SK-N-SH treated with all-trans-retinoic acid at 6 μM for 48 hours (cell line): ENCODE data around the gene NLRP9.

Experiments used
- ARNTL ChIP-seq: fragments of 450-650 bp; formaldehyde crosslinking; IDR thresholded peaks from 2 replicates; pipeline ENCODE4 v1.5.0; 2020; ENCODE audit warnings: low read depth, mild to moderate bottlenecking, moderate library complexity, borderline replicate concordance
- BACH2 ChIP-seq: fragments of 250-450 bp; sonication (Bioruptor Pico); IDR thresholded peaks from 2 replicates; pipeline ENCODE4 v1.9.0; 2021; ENCODE audit warnings: mild to moderate bottlenecking, borderline replicate concordance
- ESRRG ChIP-seq: fragments of 250-450 bp; sonication (Bioruptor Pico); IDR thresholded peaks from 2 replicates; pipeline ENCODE4 v1.6.1; 2021; ENCODE audit warnings: mild to moderate bottlenecking
- GLIS3 ChIP-seq: fragments of 250-450 bp; sonication (Bioruptor Pico); IDR thresholded peaks from 2 replicates; pipeline ENCODE4 v1.5.0; 2020; ENCODE audit warnings: mild to moderate bottlenecking, moderate library complexity
- ISL1 ChIP-seq: fragments of 250-450 bp; sonication (Bioruptor Pico); IDR thresholded peaks from 2 replicates; pipeline ENCODE4 v2.1.2; 2022; ENCODE audit warnings: mild to moderate bottlenecking, moderate library complexity
- PATZ1 ChIP-seq: fragments of 250-450 bp; sonication (Bioruptor Pico); IDR thresholded peaks from 2 replicates; pipeline ENCODE4 v1.8.0; 2020; ENCODE audit warnings: mild to moderate bottlenecking, moderate library complexity, borderline replicate concordance
- PPARA ChIP-seq: fragments of 250-450 bp; sonication (Bioruptor Pico); IDR thresholded peaks from 2 replicates; pipeline ENCODE4 v1.5.0; 2020; ENCODE audit warnings: mild to moderate bottlenecking, borderline replicate concordance
- RARB ChIP-seq: fragments of 250-450 bp; sonication (Bioruptor Pico); IDR thresholded peaks from 2 replicates; pipeline ENCODE4 v1.8.0; 2021; ENCODE audit warnings: mild to moderate bottlenecking, moderate library complexity
- SNAI2 ChIP-seq: fragments of 250-450 bp; sonication (Bioruptor Pico); IDR thresholded peaks from 2 replicates; pipeline ENCODE4 v1.5.0; 2020; ENCODE audit warnings: mild to moderate bottlenecking, moderate library complexity
- TCF4 ChIP-seq: fragments of 250-450 bp; sonication (Bioruptor Pico); IDR thresholded peaks from 2 replicates; pipeline ENCODE4 v1.8.0; 2021; ENCODE audit warnings: mild to moderate bottlenecking, moderate library complexity, borderline replicate concordance
- ZFP30 ChIP-seq: fragments of 450-650 bp; formaldehyde crosslinking; IDR thresholded peaks from 2 replicates; pipeline ENCODE4 v1.5.0; 2022; ENCODE audit warnings: mild to moderate bottlenecking, moderate library complexity
- ZNF70 ChIP-seq: fragments of 450-650 bp; formaldehyde crosslinking; IDR thresholded peaks from 2 replicates; pipeline ENCODE4 v1.5.0; 2020; ENCODE audit warnings: mild to moderate bottlenecking, moderate library complexity
- TF ChIP-seq, protein P1 (sequence below): fragments of 250-450 bp; sonication (Bioruptor Pico); IDR thresholded peaks from 2 replicates; pipeline ENCODE4 v1.8.0; 2021; ENCODE audit warnings: low read depth, mild to moderate bottlenecking, moderate library complexity, borderline replicate concordance
- TF ChIP-seq, protein P2 (sequence below): fragments of 250-450 bp; sonication (Bioruptor Pico); IDR thresholded peaks from 2 replicates; pipeline ENCODE4 v1.5.1; 2020; ENCODE audit warnings: low read depth, mild to moderate bottlenecking, moderate library complexity

- no peak for TF ChIP-seq TCF4
- TF ChIP-seq ZNF70 (CRISPR knock-in tag), result no peak
- no peak for TF ChIP-seq ZFP30 (CRISPR knock-in tag)
- no peak for TF ChIP-seq ISL1
- TF ChIP-seq PATZ1 (CRISPR knock-in tag), result no peak
- no peak for TF ChIP-seq GLIS3 (CRISPR knock-in tag)
- TF ChIP-seq, protein P1, sequence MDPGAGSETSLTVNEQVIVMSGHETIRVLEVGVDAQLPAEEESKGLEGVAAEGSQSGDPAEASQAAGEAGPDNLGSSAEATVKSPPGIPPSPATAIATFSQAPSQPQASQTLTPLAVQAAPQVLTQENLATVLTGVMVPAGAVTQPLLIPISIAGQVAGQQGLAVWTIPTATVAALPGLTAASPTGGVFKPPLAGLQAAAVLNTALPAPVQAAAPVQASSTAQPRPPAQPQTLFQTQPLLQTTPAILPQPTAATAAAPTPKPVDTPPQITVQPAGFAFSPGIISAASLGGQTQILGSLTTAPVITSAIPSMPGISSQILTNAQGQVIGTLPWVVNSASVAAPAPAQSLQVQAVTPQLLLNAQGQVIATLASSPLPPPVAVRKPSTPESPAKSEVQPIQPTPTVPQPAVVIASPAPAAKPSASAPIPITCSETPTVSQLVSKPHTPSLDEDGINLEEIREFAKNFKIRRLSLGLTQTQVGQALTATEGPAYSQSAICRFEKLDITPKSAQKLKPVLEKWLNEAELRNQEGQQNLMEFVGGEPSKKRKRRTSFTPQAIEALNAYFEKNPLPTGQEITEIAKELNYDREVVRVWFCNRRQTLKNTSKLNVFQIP (CRISPR knock-in tag), result no peak
- TF ChIP-seq, protein P2, sequence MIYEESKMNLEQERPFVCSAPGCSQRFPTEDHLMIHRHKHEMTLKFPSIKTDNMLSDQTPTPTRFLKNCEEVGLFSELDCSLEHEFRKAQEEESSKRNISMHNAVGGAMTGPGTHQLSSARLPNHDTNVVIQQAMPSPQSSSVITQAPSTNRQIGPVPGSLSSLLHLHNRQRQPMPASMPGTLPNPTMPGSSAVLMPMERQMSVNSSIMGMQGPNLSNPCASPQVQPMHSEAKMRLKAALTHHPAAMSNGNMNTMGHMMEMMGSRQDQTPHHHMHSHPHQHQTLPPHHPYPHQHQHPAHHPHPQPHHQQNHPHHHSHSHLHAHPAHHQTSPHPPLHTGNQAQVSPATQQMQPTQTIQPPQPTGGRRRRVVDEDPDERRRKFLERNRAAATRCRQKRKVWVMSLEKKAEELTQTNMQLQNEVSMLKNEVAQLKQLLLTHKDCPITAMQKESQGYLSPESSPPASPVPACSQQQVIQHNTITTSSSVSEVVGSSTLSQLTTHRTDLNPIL, result no peak
- TF ChIP-seq BACH2 (CRISPR knock-in tag), result no peak
- no peak for TF ChIP-seq SNAI2
- no peak for TF ChIP-seq RARB (CRISPR knock-in tag)
- TF ChIP-seq PPARA, result no peak
- no peak for TF ChIP-seq ESRRG
- no peak for TF ChIP-seq ARNTL
Observed at GRCh38 chr19:55690769-55691545, 47.2 kb downstream of the NLRP9 start.
